Esophagus muscularis mucosa (tissue), 4 donors: ENCODE results near the gene PIP5K1B.

Experiments
- CTCF ChIP-seq, 3 experiments: fragments of 200-600 bp in 2 of 3; fragments of 450-650 bp in 1 of 3; sonication (generic) in 2 of 3; IDR thresholded peaks; one replicate each; pipeline ENCODE4 v1.5.1; 2017 to 2019; ENCODE audit warnings: antibody characterized with exemption in 3 of 3, mild to moderate bottlenecking in 2 of 3, moderate library complexity in 1 of 3
- EP300 ChIP-seq: sonication (generic); formaldehyde crosslinking; IDR thresholded peaks from one replicate; pipeline ENCODE4 v1.6.1; 2017; ENCODE audit warnings: antibody characterized with exemption
- POLR2A ChIP-seq: fragments of 450-650 bp; IDR thresholded peaks from one replicate; pipeline ENCODE4 v1.6.1; 2017; ENCODE audit warnings: antibody characterized with exemption, moderate library complexity, mild to moderate bottlenecking, low read depth

DNA sequence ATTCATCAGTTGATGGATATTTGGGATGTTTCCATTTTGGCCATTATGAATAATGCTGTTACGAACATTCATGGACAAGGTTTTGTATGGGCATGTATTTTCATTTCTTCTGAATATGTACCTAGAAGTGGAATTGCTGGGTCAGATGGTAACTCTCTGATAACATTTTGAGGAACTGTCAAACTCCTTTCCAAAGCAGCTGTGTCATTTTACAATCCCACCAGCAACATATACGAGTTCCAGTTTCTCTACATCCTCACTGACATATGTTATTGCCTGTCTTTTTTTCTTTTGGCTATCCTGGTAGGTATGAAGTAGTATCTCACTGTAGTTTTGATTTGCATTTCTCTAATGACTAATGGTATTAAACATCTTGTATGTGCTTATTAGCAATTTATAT is 222.1 kb downstream of the PIP5K1B start:
- no peak for TF ChIP-seq CTCF (IDR thresholded peaks at IDR 0.05)
- TF ChIP-seq POLR2A: no peak
- TF ChIP-seq EP300: no peak
